ENCODE measurements around the gene PFKFB4. TPM values are rescaled to one million over a fixed set of nuclear protein-coding genes. Genes with fewer than 3 reads are reported as not detected.

PFKFB4 gene
- total RNA-seq, 1 donor from 2014 or later = 8.3 TPM

- intact Hi-C loops (cut with micrococcal nuclease) = no loop called here
Measured at GRCh38 chr3:48585411-48585810, 28.8 kb upstream of the PFKFB4 start.

DNA sequence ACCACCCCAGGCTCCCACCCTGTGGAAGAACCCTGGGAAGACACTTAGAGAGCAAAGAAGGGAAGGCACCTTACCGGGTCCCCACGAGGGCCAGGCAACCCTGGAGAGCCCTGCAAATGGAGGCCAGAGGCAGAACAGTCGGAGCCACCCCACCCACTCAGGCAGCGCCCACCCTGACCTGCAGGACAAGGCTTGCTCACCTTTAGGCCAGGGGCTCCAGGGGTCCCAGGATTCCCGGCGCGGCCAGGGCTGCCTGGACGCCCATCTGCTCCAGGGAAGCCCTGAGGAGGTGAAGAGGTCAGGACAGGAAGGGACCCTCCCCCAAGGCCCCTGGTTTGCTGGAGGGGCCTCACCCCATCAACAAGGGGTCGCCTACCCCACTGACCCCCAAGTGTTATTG is 28.2 kb upstream of the PFKFB4 start:
- intact Hi-C loops (cut with micrococcal nuclease) = no loop called here

- intact Hi-C loops (cut with micrococcal nuclease) = no loop called here
Measured at GRCh38 chr3:48581621-48582481, 25.2 kb upstream of the PFKFB4 start.

DNA sequence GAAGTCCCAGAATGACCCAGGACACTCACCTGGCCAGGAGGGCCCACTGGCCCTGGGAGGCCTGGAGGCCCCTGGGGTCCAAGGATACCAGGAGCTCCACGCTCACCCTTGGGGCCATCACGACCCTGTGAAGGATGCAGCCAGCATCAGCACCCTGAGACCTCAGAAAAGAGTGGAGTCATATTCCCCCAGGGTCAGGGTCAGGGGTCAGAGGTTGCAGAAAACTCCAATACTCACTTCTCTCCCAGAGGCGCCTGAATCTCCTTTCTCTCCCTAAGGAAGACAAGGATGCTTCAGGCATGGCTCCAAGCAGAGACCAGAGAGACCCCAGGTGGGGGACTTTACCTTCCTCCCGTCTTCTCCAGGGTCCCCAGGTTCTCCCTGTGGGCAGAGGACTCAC is 20.0 kb upstream of the PFKFB4 start:
- intact Hi-C loops (cut with micrococcal nuclease) = no loop called here

GRCh38 chr3:48575366-48575765 is 18.8 kb upstream of the PFKFB4 start:
- intact Hi-C loops (cut with micrococcal nuclease) = no loop called here

GRCh38 chr3:48573973-48574585 is 17.5 kb upstream of the PFKFB4 start:
- intact Hi-C loops (cut with micrococcal nuclease) = no loop called here

DNA sequence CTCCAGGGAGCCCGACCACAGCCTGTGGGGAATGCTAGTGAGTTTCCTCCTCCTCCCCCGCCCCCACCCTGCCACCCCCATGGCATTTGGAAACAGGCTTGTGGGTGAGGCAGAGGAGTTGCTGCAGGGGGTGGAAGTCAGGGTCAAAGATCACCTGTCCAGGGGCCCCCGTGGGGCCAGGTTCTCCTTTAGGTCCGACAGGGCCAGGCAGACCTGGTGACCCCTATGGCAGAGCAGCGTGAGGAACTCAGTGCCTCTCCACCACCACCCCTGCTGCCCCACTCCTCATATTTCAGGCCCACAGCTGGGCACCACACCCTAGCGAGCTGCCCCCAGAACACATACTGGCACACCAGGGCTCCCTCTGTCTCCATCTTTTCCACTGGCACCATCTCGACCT is 15.9 kb upstream of the PFKFB4 start:
- intact Hi-C loops (cut with micrococcal nuclease) = no loop called here

DNA sequence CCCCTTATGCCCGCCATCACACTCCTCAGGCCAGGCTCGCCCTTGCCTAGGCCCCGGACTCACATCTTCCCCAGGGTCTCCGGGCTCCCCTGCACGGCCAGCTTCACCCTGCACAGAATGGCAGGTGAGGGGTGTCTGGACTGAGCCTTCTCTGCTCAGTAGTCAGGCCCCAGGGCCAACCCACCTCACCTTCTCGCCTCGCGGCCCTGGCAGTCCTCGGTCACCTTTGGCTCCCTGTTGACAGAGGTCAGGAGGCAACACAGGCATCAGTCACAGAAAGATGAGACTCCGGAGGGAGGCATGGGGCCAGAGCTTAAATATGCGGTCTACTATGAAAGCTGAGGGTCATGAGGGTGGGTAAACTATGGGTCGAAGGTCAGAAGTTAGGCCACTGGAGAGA is 15.3 kb upstream of the PFKFB4 start:
- intact Hi-C loops (cut with micrococcal nuclease) = no loop called here

- intact Hi-C loops (cut with micrococcal nuclease) = no loop called here
Measured at GRCh38 chr3:48569808-48570450, 13.3 kb upstream of the PFKFB4 start.

DNA sequence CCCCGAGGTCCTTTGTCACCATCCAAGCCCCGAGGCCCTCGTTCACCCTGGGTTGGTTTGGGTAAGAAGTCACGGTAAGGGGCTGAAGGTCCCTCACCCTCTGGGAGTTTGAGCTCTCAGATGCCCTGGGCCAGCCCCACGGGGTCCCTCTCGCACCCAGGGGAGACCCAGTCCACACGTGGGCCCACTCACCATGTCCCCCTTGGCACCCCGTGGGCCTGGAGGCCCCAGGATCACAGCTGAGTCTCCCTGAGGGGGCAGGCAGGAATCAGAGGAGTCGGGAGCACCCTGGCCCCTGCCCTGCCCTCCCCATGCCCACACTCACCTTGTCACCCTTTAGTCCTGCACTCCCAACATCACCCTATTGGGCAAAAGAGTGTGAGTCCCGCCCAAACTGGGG is 12.8 kb upstream of the PFKFB4 start:
- intact Hi-C loops (cut with micrococcal nuclease) = no loop called here

GRCh38 chr3:48568476-48568875 is 11.9 kb upstream of the PFKFB4 start:
- intact Hi-C loops (cut with micrococcal nuclease) = no loop called here

- intact Hi-C loops (cut with micrococcal nuclease) = no loop called here
Measured at GRCh38 chr3:48567500-48567899, 10.9 kb upstream of the PFKFB4 start.

- intact Hi-C loops (cut with micrococcal nuclease) = no loop called here
Measured at GRCh38 chr3:48567090-48567489, 10.5 kb upstream of the PFKFB4 start.

DNA sequence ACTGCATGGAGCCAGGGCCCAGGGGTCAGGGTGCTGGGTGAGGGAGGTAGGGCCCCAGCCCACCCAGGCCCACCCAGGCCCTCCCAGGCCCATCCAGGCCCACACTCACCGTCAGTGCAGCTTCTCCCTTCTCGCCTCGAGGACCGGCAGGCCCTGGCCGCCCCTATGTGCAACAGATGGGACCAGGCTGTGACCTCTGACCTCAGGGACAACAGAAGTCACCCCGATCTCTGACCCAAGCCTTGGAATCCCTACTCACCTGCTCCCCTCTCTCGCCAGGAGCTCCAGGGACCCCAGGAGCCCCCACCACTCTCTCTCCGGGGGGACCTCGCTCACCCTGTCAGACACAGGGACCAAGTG is 9.8 kb upstream of the PFKFB4 start:
- intact Hi-C loops (cut with micrococcal nuclease) = no loop called here

GRCh38 chr3:48565591-48566400 is 9.2 kb upstream of the PFKFB4 start:
- intact Hi-C loops (cut with micrococcal nuclease) = no loop called here

GRCh38 chr3:48565186-48565585 is 8.6 kb upstream of the PFKFB4 start:
- intact Hi-C loops (cut with micrococcal nuclease) = no loop called here

- intact Hi-C loops (cut with micrococcal nuclease) = no loop called here
Measured at GRCh38 chr3:48564667-48565066, 8.1 kb upstream of the PFKFB4 start.

GRCh38 chr3:48564022-48564421 is 7.4 kb upstream of the PFKFB4 start:
- intact Hi-C loops (cut with micrococcal nuclease) = no loop called here

DNA sequence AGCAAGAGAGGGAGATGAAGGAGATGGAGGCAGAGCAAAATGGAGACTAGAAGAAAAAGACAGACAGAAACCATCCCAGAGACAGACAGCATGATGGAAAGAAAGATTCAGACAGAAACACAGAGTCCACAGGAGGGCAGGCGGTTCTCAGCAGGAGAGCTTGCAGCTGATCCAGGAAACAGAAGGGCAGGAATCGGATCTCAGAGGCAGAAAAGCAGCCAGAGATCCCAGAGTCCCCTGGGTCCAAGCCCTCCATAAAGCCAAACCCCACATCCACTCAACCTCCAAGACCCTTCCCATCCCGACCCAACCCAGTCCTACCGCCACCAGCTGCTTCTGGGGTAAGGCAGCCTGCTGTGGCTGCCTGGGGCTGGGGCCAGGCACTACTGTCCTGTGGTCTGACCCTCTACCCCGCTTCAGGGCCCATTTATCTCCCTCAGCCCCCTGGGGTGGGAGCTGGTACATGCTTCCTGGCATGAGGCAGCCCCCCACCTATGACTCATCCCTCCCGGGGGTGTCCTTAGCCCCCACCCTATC is 6.8 kb upstream of the PFKFB4 start, which contains the start of gene UCN2:
Gene UCN2, minus strand, starts transcription at position 400 of the 537 bp plus-strand sequence. CDS start 657 bp downstream, outside the sequence.
- intact Hi-C loops (cut with micrococcal nuclease) = no loop called here

DNA sequence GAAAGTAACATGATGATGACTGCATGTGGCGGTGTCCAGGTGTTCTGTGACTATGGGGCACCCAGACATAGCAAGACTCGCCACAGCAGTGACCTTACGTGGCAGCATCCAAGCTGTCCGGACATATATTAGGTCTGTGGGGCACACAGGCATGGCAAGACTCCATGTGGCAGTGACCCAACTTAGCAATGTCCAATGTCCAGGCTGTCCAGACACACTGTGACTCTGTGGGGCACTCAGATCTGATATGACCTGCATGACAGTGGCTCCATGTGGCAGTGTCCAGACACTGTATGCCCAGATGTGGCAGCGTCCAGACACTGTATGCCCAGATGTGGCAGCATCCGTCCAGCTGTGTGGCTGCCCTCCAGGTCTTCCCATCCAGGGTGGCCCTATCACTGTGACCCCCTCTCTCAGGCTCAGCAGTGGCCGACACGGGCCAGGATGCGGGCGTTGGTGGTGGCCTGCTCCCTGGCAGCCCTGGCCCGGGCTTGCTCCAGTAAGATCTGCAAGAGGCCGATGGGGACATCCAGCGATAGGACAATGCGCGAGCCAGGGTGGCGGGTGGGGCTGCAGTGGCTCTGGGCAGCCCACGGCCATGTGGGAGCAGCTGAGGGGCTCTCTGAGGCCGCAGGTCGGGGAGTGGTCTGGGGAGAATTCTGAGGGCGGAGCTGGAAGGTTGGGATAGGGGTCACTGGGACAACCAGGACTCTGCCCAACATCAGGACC is 5.9 kb upstream of the PFKFB4 start:
- intact Hi-C loops (cut with micrococcal nuclease) = no loop called here

All from T-helper 2 cell treated with Interferon-gamma antibody and Interleukin-4, amounts not matched to agents 100 ng/mL and 5 ng/mL, for 36 hours (primary cell).